ENCODE results near the gene SORBS1.

- no peak for TF ChIP-seq CTCF (IDR thresholded peaks at IDR 0.05; ENCODE audit: insufficient read depth, low read length, poor library complexity, severe bottlenecking)
- TF ChIP-seq EZH2phosphoT487 (conservative IDR thresholded peaks at IDR 0.05; ENCODE audit: low read length) = no peak
Measured at GRCh38 chr10:95334805-95335144, 226.4 kb downstream of the SORBS1 start.

Data from SU-DHL-6 (cell line).